Upper lobe of left lung (tissue), 6 donors: ENCODE results near the gene TBXT. TPM values are rescaled to one million over a fixed set of nuclear protein-coding genes. Genes with fewer than 3 reads are reported as not detected.

Source experiments
- ATAC-seq, 2 donors: fragments of 200-7000 bp; cut with Tn5 transposase; one replicate each; pipeline ENCODE4 v1.9.1; 2022; ENCODE audit warnings: mild to moderate bottlenecking in 2 of 2, moderate library complexity in 2 of 2; ENCODE audit not compliant: low FRiP score in 2 of 2
- DNase-seq, 2 donors: peaks; one replicate each; pipeline ENCODE4 v3.0.0-alpha.2; 2019 to 2020
- H3K27ac ChIP-seq, 4 donors: fragments of 200-600 bp; sonication (generic); one replicate each; pipeline ENCODE4 v1.5.1; 2016 to 2019
- H3K27me3 ChIP-seq, 4 donors: fragments of 200-600 bp; sonication (generic); one replicate each; pipeline ENCODE4 v1.5.1; 2017 to 2019
- H3K36me3 ChIP-seq, 4 donors: fragments of 200-600 bp; sonication (generic); one replicate each; pipeline ENCODE4 v1.5.1; 2016 to 2019
- H3K4me1 ChIP-seq, 4 donors: fragments of 200-600 bp; sonication (generic); one replicate each; pipeline ENCODE4 v1.5.1; 2018 to 2019
- H3K4me3 ChIP-seq, 4 donors: fragments of 200-600 bp; sonication (generic); one replicate each; pipeline ENCODE4 v1.5.1; 2017 to 2019; ENCODE audit warnings: mild to moderate bottlenecking in 2 of 4, moderate library complexity in 1 of 4
- H3K9me3 ChIP-seq, 4 donors: fragments of 200-600 bp; sonication (generic); one replicate each; pipeline ENCODE4 v1.5.1; 2018 to 2019
- CTCF ChIP-seq, 6 experiments: fragments of 450-650 bp in 4 of 6; fragments of 200-600 bp in 2 of 6; sonication (generic) in 2 of 6; IDR thresholded peaks; one replicate each; pipeline ENCODE4 v1.5.1; 2016 to 2019; ENCODE audit warnings: antibody characterized with exemption in 6 of 6
- EP300 ChIP-seq, 4 donors: sonication (generic); formaldehyde crosslinking; IDR thresholded peaks; one replicate each; pipeline ENCODE4 v1.5.1; 2017; ENCODE audit warnings: antibody characterized with exemption in 4 of 4, control low read depth in 2 of 4
- POLR2A ChIP-seq, 4 donors: fragments of 450-650 bp; IDR thresholded peaks; one replicate each; pipeline ENCODE4 v1.5.1; 2016 to 2017; ENCODE audit warnings: antibody characterized with exemption in 4 of 4, mild to moderate bottlenecking in 2 of 4
- POLR2AphosphoS5 ChIP-seq, 2 donors: sonication (generic); formaldehyde crosslinking; IDR thresholded peaks; one replicate each; pipeline ENCODE4 v1.5.1; 2017; ENCODE audit warnings: antibody characterized with exemption in 2 of 2
- WGBS, 2 donors: methylation state at CpG; one replicate each; pipeline ENCODE4 v1.1.5; 2017 to 2018; 5-methylcytosine and 5-hydroxymethylcytosine counted together
- total RNA-seq, 6 donors: library from RNA; depleted of rRNA in 4 of 6; stranded (reverse); fragments of >200 nt in 4 of 6; gene quantifications; one replicate each; pipeline versions ENCODE4 v1.1.0 to v1.2.1, GENCODE V29; 2016 to 2021
- donor health status: DM: no; HTN: no; CAD: no; lungs with moderate emphysema.
- donor health status: DM: no; HTN: yes; CAD: no; lungs with severe emphysema.

TBXT gene
- total RNA-seq, 6 donors from 2014 or later = 0.13 TPM; not detected in 5

- 4% methylated on average over 40 to 45 of the region's 65 CpGs for WGBS, 2 donors
- Histone ChIP-seq H3K27me3 (peaks cover 0 to 45% (median 26%) of the 10 kb centered on the region in 4 donors), H3K4me3 (peak overlapping the region in 3 of 4 donors; percentile 17 to 38 (median 30)), H3K9me3 (no peaks in the 10 kb centered on the region), H3K36me3 (no peaks in the 10 kb centered on the region), H3K27ac (no peak overlapping the region), H3K4me1 (peaks cover 6 to 30% (median 23%) of the 10 kb centered on the region in 4 donors)
- ATAC-seq = peak in 1 of 2 donors; percentile 25
- TF ChIP-seq CTCF (IDR thresholded peaks at IDR 0.05) (no peak), POLR2A (IDR thresholded peaks at IDR 0.05) (no peak), EP300 (IDR thresholded peaks at IDR 0.05) (no peak)
- DNase-seq = peak in 1 of 2 donors; percentile 72
Measured at GRCh38 chr6:166168616-166169548, 1.2 kb upstream of the TBXT start.

GRCh38 chr6:166167258-166167731, 356 bp downstream of the TBXT start:
- no peaks in the 10 kb centered on the region for H3K36me3 ChIP-seq
- H3K4me3 ChIP-seq = peak overlapping the region in 2 of 4 donors; percentile 17 to 30
- ATAC-seq = no peak
- peak in 1 of 2 donors; percentile 80 for DNase-seq
- peaks cover 0 to 45% (median 26%) of the 10 kb centered on the region in 4 donors for H3K27me3 ChIP-seq
- 3 to 23% methylated on average over 12 to 35 of the region's 44 CpGs for WGBS, 2 donors
- TF ChIP-seq CTCF (IDR thresholded peaks at IDR 0.05) (no peak), EP300 (IDR thresholded peaks at IDR 0.05) (no peak), POLR2AphosphoS5 (IDR thresholded peaks at IDR 0.05) (no peak), POLR2A (IDR thresholded peaks at IDR 0.05) (no peak)
- H3K27ac ChIP-seq = no peak overlapping the region
- H3K9me3 ChIP-seq = no peaks in the 10 kb centered on the region
- H3K4me1 ChIP-seq = peaks cover 6 to 26% (median 21%) of the 10 kb centered on the region in 4 donors

- H3K4me3 ChIP-seq = no peak overlapping the region
- no peaks in the 10 kb centered on the region for H3K9me3 ChIP-seq
- H3K36me3 ChIP-seq = no peaks in the 10 kb centered on the region
- no peak for TF ChIP-seq CTCF (IDR thresholded peaks at IDR 0.05)
- no peak for TF ChIP-seq POLR2AphosphoS5 (IDR thresholded peaks at IDR 0.05)
- no peak for TF ChIP-seq POLR2A (IDR thresholded peaks at IDR 0.05)
- no peak for TF ChIP-seq EP300 (IDR thresholded peaks at IDR 0.05)
- DNase-seq = peak in 1 of 2 donors; percentile 58
- H3K27me3 ChIP-seq = peaks cover 0 to 45% (median 26%) of the 10 kb centered on the region in 4 donors
- peaks cover 6 to 26% (median 21%) of the 10 kb centered on the region in 4 donors for H3K4me1 ChIP-seq
- 3 to 8% methylated on average over 31 to 57 of the region's 63 CpGs for WGBS, 2 donors
- H3K27ac ChIP-seq = no peak overlapping the region
- no peak for ATAC-seq
Measured at GRCh38 chr6:166166314-166167257, 1.1 kb downstream of the TBXT start.

GRCh38 chr6:166165558-166166313, 1.9 kb downstream of the TBXT start:
- WGBS, 2 donors = 13 to 17% methylated on average over 23 of the region's 23 CpGs
- no peak for DNase-seq
- ATAC-seq = no peak
- Histone ChIP-seq H3K27me3 (peaks cover 0 to 45% (median 26%) of the 10 kb centered on the region in 4 donors), H3K4me1 (peaks cover 6 to 26% (median 21%) of the 10 kb centered on the region in 4 donors), H3K36me3 (no peaks in the 10 kb centered on the region), H3K27ac (no peak overlapping the region), H3K4me3 (no peak overlapping the region), H3K9me3 (no peaks in the 10 kb centered on the region)
- TF ChIP-seq CTCF (IDR thresholded peaks at IDR 0.05) (no peak), POLR2A (IDR thresholded peaks at IDR 0.05) (no peak), EP300 (IDR thresholded peaks at IDR 0.05) (no peak), POLR2AphosphoS5 (IDR thresholded peaks at IDR 0.05) (no peak)
